GM19351 (cell line): ENCODE measurements around the gene ELL.

Experiments used
- ATAC-seq: cut with Tn5 transposase; IDR thresholded peaks from one replicate; pipeline ENCODE4 v1.9.1; 2021; ENCODE audit warnings: mild to moderate bottlenecking, moderate library complexity; ENCODE audit not compliant: unreplicated experiment

ELL gene

GRCh38 chr19:18506101-18506930, 15.6 kb downstream of the ELL start:
- ATAC-seq: no peak

GRCh38 chr19:18504886-18505610, 16.8 kb downstream of the ELL start:
- ATAC-seq: no peak

DNA sequence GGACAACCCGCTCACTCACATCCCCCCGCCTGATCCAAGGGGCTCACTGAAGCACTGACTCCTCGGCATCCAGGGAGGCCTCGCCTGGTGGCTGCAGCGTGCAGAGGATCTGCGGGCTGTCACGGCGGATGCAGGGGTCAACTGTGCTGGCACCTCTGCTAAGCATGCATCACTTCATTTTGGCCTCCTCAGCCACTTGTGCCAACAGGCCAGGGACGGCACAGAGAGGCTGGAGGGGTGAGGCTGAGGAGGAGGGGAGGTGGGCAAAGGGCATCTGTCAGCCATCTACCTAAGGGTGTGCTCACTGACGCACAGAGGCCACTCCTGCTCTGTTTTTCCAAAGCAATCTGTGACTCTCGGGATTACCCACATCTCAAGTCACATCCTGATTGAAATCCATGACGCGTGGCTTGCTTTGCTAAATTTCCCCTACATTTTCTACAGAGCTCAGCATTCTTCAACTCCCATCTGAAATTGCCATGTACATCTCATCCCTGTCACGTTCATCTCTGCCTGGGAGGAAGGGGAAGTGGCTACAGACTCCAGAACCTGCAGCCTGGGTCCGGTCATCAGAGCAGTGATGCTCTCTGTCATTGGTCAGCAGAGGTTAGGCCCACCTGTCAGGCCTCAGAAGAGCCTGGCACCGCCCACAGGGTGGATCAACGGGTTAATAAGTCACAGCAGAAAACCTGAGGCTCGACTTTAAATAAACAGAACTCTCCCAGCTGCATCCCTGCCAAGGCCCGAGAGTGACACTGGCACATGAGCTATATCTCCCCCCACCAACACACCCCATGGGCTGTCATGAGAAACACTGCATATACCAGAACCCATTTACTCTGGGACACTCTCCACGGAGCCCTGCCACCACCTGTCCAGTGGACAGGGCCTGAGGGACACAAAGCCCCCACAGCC, 17.6 kb downstream of the ELL start:
- ATAC-seq: no peak

GRCh38 chr19:18503337-18503970, 18.4 kb downstream of the ELL start:
- ATAC-seq: no peak

GRCh38 chr19:18502638-18503294, 19.1 kb downstream of the ELL start:
- ATAC-seq: no peak

DNA sequence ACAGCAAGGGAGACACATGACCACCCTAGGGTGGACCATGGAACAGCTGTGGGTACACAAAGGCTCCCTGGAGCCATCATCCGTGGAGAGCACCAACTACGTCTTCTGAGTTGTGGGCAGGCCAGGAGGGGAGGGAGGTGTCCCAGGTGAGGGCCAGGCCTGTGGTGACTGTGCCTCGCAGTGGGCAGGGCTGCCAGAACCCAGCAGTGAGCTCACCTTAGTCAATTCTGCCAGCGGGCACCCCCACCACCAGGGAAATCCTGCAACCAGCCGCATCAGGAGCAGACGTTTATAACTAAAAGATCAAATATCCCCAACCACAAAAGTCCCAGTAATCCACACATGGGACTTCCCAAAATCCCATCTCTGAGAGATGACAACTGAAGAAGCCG, 19.6 kb downstream of the ELL start:
- ATAC-seq: no peak

- ATAC-seq: no peak
Observed at GRCh38 chr19:18501832-18502231, 20.0 kb downstream of the ELL start.

DNA sequence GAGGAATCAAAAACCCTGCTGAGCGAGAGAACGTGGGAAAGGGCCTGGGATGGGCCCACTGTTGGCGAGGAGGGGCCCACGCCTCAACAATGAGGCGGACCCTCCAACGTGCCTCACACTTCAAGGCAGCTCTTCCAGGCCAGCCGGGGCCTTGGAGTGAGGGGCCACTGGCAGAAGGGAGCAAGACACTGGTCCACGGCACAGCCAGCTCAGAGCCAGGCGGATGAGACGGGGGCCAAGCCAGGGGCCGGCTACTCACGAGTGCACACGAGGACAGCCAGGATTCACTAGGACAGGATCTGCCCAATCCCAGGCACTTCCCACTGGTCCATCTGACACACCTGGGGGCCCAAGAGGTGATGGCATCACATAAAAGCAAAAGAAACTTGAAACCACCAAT, 20.5 kb downstream of the ELL start:
- no peak for ATAC-seq

GRCh38 chr19:18500799-18501198, 21.1 kb downstream of the ELL start:
- no peak for ATAC-seq

DNA sequence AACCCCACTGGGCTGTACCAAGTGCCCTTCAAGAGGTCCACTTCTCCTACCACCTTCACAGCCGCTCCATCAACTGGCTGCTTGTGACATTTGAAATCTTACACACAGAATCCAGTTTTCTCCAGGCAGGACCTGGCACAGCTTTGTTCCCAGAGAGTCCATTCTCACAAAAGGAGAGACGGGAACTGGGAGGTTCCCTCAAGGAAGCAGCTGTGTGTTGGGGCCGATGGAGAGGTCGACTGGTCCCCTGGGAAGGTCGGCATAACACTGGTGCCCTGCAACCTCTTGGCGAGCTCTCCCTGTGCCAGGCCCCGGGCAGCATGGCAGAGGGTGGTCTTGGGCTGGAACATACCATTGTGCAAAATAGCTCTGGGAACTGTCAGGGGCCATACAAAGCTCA, 21.5 kb downstream of the ELL start:
- ATAC-seq: no peak

- ATAC-seq: no peak
Observed at GRCh38 chr19:18499055-18499775, 22.7 kb downstream of the ELL start.

GRCh38 chr19:18496980-18497256, 25.0 kb downstream of the ELL start:
- ATAC-seq: no peak

DNA sequence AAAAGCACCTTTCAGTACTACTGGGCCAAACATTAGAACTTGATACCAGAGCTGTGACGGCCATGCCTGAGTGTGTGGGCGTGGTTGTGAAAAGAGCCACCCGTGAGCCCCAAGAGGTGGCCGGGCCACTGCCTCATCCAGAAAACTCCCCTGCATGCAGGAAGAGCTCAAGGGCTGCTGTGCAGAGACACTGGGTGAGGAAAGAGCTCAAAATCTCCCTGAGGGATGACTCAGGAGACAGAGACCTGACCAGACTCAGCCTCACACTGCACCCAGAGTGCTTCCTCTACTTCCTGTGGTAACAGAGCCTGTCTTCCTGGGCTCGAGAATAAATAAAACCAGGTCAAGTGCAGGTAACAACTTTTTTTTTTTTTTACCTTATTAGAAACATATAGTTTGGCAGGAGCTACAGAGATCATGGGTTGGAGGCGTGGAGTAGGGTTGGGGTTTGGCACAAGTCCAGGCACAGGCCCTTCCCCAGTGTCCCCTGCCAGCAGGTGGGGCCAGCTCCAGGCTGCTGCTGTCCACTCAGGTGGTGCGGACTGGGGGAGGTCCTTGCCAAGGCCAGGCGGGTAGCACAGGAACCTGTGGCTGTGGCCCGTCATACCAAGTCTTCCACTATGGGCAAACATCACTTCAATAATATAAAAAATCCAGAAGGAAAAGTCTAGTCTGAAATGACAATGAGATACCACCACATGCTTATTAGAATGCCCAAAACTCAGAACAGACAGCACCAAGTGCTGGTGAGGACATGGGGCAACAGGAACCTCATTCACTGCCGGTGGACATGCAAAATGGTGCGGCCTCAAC, 25.5 kb downstream of the ELL start:
- ATAC-seq: no peak

GRCh38 chr19:18495204-18495911, 26.5 kb downstream of the ELL start:
- ATAC-seq: no peak

DNA sequence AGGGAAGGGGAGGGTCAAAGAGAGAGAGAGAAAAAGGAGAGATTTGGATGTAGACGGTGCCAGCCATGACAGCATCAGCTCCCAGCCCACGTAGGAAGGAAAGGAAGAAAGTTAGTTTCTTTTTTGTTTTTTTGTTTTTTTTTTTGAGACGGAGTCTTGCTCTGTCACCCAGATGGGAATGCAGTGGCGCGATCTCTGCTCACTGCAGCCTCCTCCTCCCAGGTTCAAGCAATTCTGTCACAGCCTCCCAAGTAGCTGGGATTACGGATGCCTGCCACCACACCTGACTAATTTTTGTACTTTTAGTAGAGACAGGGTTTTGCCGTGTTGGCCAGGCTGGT, 27.6 kb downstream of the ELL start:
- no peak for ATAC-seq

- ATAC-seq: no peak
Observed at GRCh38 chr19:18493440-18494266, 28.2 kb downstream of the ELL start.

DNA sequence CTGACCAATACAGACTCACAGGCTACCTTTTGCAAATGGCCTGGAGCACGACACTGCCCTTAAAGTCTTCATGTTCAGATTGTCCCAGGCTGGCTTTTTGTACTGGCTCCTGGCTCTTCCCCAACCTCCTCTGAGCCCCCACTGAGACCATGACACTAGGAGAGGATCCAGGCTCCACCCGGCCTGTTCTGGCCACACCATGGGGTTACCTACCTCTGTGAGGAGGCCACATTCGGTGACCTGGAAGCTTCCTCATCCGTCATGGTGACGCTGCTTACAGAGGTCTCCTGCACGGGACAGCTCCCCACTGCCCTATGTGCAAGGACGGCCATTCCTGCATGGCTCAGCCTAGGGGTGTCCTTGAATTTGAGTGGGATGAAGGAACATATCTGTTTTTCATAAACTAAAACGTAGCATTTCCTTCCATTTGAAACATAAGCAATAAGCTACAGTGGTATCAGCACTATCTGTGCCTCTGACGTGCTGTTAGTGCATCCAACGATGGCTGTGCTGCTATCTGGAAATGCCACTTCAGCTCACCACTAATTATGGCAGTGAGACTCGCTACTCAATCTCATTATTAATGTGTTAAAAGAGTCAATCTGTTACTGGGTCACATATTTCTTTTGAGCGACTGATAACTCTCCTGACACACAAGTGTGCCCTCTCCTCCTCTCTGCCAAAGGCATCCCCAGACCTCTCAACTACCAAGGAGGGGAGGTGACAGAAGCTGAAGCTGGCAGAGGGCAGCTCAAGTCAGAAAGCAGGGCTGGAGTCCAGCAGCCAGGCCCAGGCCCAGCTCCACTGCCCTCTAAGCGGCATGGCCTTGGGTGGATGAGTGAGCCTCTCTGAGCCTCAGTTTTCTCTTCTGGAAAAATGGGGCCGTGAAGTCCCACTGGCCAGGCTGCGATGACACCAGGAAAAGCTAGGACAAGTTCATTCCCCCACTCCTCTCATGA, 29.6 kb downstream of the ELL start:
- no peak for ATAC-seq
